T-helper 17 cell (primary cell): ENCODE data around the gene METTL16. TPM values are rescaled to one million over a fixed set of nuclear protein-coding genes. Genes with fewer than 3 reads are reported as not detected.
A peak's percentile ranks its signal among the peaks of the same experiment; 100 is the strongest.

ENCODE experiments used
- ATAC-seq: fragments of 150-1000 bp; cut with Tn5 transposase; 2 replicates; pipeline ENCODE4 v1.10.0; 2021; ENCODE audit warnings: mild to moderate bottlenecking, moderate library complexity
- DNase-seq, 3 donors: peaks; one replicate each; pipeline versions ENCODE4 v3.0.0 to v3.0.0-alpha.2; 2020 to 2021
- H3K9me3 ChIP-seq: one replicate; pipeline ENCODE4 v1.7.0; 2013; ENCODE audit warnings: low read length, mild to moderate bottlenecking; ENCODE audit not compliant: control insufficient read depth, poor library complexity, severe bottlenecking
- H3K27ac Mint-ChIP-seq: one replicate; pipeline ENCODE4 v1.8.0; 2022; ENCODE audit warnings: mild to moderate bottlenecking, moderate library complexity, mixed read lengths
- H3K27me3 Mint-ChIP-seq: one replicate; pipeline ENCODE4 v1.8.0; 2022; ENCODE audit warnings: mixed read lengths
- H3K36me3 Mint-ChIP-seq: one replicate; pipeline ENCODE4 v1.8.0; 2022; ENCODE audit warnings: low read depth, mixed read lengths
- H3K4me1 Mint-ChIP-seq: one replicate; pipeline ENCODE4 v1.8.0; 2022; ENCODE audit warnings: mild to moderate bottlenecking, mixed read lengths
- H3K4me3 Mint-ChIP-seq: one replicate; pipeline ENCODE4 v1.8.0; 2022; ENCODE audit warnings: mild to moderate bottlenecking, moderate library complexity, mixed read lengths
- total RNA-seq, 4 donors: library from RNA in 2 of 4; stranded (reverse) in 2 of 4; gene quantifications; one replicate each; pipeline ENCODE4 v1.2.3 and lab custom pipeline; 2022 to 2026

Gene METTL16
- total RNA-seq, 2 donors from 2014 or later = 34.4 to 38.8 TPM

DNA sequence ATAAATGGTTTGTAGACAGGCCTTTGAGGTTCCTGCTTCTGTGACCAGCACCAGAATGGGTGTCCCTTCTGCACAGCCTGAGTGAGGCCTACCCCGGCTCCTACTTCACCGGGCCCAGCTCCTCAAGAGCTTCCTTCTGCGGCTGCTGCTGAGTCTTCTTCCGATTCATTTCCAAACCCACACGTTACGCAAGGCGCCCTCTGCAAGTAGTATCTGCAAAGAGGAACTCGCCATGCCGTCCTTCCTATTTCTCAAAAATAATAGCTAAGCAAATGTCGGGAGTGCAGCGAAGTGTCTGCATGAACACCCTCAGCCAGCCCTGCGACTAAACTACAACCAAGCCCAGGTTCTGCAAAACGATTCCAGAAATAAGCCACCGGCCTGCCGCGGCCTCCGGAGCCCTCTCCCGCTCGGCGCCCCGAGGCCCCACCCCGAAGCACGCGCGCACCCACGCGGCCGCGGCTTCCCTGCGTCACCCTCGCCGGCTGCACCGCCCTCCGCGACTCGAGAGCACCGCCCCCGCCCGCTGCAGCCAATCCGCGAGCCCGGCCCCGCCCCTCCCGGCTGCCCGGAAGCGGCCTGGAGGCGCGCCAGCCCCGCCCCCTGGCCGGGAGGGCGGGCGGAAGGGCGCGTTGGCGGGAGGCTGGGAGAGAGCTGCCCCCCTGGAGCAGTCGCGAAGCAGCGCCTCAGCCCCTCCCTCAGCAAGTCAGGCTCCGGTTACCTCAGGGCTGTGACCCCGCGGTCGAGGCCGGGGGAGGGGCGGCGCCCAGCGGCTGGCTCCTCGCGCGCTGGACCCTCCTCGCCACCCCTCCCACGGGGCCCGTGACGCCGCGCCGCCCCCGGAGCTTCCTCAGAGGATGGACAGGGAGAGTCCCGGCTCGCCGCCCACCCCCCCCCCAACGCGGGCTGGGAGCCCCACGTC is 119.2 kb downstream of the METTL16 start:
- H3K27ac Mint-ChIP-seq = peak overlapping the region; percentile 99
- H3K36me3 Mint-ChIP-seq = peaks cover 10% of the 10 kb centered on the region
- ATAC-seq (peak; percentile 67), DNase-seq (peak; percentile 98 to 99 (median 98))
- no peaks in the 10 kb centered on the region for H3K27me3 Mint-ChIP-seq
- H3K4me3 Mint-ChIP-seq = peak overlapping the region; percentile 93
- peaks cover 45% of the 10 kb centered on the region for H3K4me1 Mint-ChIP-seq
- H3K9me3 ChIP-seq = no peaks in the 10 kb centered on the region

DNA sequence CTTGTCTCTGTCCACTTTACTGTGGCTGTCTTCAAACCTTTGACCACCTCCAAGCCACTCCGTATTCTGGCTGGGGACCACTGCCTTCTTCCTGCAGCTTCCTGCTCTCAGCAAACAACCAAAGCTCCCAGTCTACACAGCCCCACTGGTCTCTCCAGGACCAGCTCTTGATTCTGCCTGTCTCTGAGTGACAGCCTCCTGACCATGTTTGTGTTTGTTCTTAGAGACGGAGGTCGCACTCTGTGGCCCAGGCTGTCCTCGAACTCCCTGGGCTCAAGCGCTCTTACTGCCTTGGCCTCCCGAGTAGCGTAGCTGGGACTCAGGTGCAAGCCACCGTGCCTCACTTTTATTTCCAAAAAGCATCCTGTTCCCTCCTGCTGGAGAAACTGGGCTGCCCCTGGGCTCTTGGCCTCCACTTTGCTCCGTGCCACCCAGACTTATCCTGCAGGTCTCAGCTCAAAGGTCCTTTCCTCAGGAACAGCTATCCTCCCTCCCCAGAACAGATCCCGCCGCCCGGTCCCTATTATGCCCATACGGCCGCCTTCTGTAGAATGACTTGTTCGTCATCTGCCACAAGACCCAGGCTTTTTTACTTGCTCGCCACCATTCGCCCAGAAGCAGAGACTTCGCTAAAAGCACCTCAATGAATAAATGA is 120.0 kb downstream of the METTL16 start:
- no peaks in the 10 kb centered on the region for H3K27me3 Mint-ChIP-seq
- H3K36me3 Mint-ChIP-seq = peaks cover 10% of the 10 kb centered on the region
- no peak for DNase-seq
- peak overlapping the region; percentile 99 for H3K27ac Mint-ChIP-seq
- peaks cover 40% of the 10 kb centered on the region for H3K4me1 Mint-ChIP-seq
- H3K4me3 Mint-ChIP-seq = peak overlapping the region; percentile 89
- ATAC-seq = no peak
- H3K9me3 ChIP-seq = no peaks in the 10 kb centered on the region

GRCh38 chr17:2390199-2390836 is 121.4 kb downstream of the METTL16 start:
- Mint-ChIP-seq H3K4me3 (no peak overlapping the region), H3K4me1 (peaks cover 36% of the 10 kb centered on the region), H3K36me3 (peaks cover 8% of the 10 kb centered on the region), H3K27ac (peak overlapping the region; percentile 99), H3K27me3 (no peaks in the 10 kb centered on the region)
- ATAC-seq = no peak
- no peaks in the 10 kb centered on the region for H3K9me3 ChIP-seq
- no peak for DNase-seq

DNA sequence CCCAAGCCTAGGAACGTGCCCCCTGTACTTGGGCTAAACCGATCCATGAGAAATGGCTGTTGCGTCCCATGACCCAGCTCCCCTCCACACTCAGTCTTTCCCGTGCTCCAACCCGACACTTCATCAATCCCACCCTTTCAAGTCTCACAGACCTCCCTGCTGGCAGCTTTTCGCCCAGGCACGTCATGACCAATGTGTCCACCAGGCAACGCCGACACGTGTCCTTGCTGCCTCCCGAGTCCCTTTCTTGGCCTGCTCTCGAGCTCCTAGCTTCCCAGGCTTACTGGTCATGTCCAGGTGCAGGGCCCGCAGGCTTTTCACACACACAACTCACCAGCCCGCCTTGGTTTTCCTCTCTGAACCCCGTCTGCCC is 123.0 kb downstream of the METTL16 start:
- DNase-seq (no peak), ATAC-seq (no peak)
- no peaks in the 10 kb centered on the region for H3K27me3 Mint-ChIP-seq
- H3K9me3 ChIP-seq = no peaks in the 10 kb centered on the region
- peaks cover 8% of the 10 kb centered on the region for H3K36me3 Mint-ChIP-seq
- no peak overlapping the region for H3K4me3 Mint-ChIP-seq
- peaks cover 31% of the 10 kb centered on the region for H3K4me1 Mint-ChIP-seq
- H3K27ac Mint-ChIP-seq = peak overlapping the region; percentile 99

- DNase-seq (no peak), ATAC-seq (no peak)
- Mint-ChIP-seq H3K27me3 (no peaks in the 10 kb centered on the region), H3K4me3 (peak overlapping the region; percentile 45), H3K4me1 (peaks cover 28% of the 10 kb centered on the region), H3K27ac (peak overlapping the region; percentile 99), H3K36me3 (peaks cover 8% of the 10 kb centered on the region)
- H3K9me3 ChIP-seq = no peaks in the 10 kb centered on the region
Observed at GRCh38 chr17:2388020-2388682, 123.5 kb downstream of the METTL16 start.

- peaks cover 28% of the 10 kb centered on the region for H3K4me1 Mint-ChIP-seq
- no peaks in the 10 kb centered on the region for H3K27me3 Mint-ChIP-seq
- H3K36me3 Mint-ChIP-seq = peaks cover 8% of the 10 kb centered on the region
- no peak for DNase-seq
- ATAC-seq = no peak
- H3K27ac Mint-ChIP-seq = peak overlapping the region; percentile 99
- H3K4me3 Mint-ChIP-seq = peak overlapping the region; percentile 66
- no peaks in the 10 kb centered on the region for H3K9me3 ChIP-seq
Observed at GRCh38 chr17:2387086-2388019, 124.3 kb downstream of the METTL16 start.

DNA sequence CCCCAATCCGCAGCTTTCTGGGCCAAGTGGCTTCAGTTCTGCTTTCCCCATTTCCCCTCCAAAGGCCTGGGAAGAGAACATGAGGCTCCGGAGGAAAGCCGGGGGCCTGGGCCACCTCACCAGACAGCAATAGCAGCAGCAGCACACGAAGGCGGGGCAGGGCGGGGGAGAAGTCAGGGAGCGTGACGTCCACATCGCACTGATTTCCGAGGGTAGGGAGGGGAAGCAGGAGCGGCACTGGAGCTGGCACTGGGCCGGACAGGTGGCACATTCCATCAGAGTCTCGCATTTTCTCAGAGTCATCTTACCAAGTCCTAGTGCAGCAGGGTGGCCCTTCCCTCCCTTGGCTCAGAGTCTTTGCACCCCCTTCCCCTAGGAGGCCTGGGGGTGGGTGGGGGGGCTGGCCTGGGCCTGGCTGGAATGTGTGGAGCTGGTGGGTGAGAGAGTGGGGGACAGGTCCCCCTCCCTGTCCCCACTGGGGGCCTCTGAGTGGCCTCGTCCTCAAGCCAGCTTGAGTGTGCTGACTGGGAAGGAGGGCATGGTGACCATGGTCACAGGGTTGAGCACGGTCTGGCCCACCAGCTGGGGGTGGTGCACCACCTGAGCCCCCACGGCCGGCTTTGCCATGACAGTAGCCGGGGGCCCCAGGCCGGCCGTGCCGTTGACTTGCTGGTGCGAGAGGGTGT is 125.1 kb downstream of the METTL16 start:
- H3K27me3 Mint-ChIP-seq = no peaks in the 10 kb centered on the region
- H3K9me3 ChIP-seq = no peaks in the 10 kb centered on the region
- no peak for DNase-seq
- peaks cover 8% of the 10 kb centered on the region for H3K36me3 Mint-ChIP-seq
- H3K4me3 Mint-ChIP-seq = peak overlapping the region; percentile 52
- peak overlapping the region; percentile 11 for H3K27ac Mint-ChIP-seq
- peaks cover 20% of the 10 kb centered on the region for H3K4me1 Mint-ChIP-seq
- ATAC-seq = no peak

DNA sequence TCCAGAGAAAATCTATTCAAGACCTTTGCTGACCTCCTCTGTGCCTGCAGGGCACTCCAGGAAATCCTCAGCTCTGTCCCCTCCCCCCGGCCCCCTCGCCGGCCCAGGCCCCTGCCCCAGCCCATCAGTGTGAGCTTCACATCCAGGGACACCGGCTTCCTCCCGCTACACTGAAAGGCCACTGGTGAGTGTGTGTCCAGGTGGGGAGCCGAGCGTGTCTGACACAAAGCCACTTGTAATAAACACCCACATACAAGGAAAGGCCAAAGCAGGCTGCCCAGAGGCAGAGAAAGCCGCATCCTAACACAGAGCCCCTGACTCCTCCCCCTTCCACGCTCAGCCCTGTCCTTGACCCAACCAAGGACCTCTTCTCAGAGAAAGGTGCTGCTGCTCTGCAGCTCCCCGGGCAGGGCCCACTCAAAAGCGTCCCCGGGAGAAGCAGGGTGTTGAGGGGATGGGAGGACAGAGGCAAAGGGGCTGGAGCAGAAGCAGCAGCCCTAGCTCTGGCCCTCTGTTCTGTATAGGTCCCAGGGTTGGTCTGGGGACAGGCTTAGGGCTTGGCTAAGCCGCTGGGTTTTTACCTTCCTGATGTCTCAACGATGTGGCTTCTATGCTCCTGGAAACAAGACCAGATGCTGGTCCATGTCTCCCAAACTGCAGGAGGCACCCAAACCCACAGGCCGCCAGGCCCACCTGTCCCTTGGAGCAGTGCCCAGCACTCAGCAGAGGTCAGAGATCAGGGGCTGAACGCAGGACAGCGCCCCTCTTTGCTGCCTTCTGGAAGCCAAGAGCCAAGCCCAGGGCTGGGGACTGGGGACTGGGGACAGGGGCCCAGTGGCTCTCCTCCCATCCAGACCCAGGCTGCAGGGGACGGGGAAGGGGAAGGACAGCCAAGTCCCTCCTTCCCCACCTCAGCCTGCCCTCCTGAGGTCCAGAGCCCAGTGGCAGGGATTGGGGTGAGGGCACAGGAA is 126.2 kb downstream of the METTL16 start:
- DNase-seq (no peak), ATAC-seq (no peak)
- Mint-ChIP-seq H3K27me3 (no peaks in the 10 kb centered on the region), H3K36me3 (peaks cover 8% of the 10 kb centered on the region), H3K27ac (no peak overlapping the region), H3K4me3 (peak overlapping the region; percentile 25), H3K4me1 (peaks cover 19% of the 10 kb centered on the region)
- H3K9me3 ChIP-seq = no peaks in the 10 kb centered on the region

DNA sequence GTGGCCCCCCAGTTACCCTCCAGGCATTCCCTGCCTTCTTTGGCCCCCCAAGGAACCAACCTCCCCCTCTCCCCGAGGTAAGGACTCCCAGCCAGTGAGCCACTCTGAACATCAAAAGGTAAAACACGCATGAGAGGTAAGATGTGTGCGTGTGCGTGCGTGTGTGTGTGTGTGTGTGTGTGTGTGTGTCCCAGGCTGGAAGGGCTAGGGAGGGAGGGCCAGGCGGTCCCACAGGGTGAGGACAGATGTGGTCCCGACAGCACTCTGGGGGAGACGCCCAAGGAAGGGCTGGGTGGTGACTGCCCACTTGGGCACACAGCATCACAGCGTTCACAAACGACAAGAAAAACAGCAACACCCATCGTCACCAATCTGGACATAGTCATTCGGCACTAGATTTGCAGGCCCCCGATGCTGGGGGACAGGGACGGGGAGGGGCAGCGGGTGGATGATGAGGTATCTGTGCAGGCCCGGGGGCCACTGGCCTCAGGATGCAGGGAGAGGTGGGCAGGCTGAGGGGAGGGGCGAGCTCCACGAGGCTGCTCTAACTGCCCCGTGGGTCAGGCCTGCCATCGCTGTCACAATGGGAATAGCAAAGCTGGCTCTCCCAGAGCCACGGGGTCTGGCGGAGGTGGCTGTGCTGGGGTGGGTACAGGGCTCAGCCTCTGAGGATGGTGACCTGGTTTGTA is 127.1 kb downstream of the METTL16 start:
- no peaks in the 10 kb centered on the region for H3K9me3 ChIP-seq
- no peak overlapping the region for H3K27ac Mint-ChIP-seq
- ATAC-seq (no peak), DNase-seq (no peak)
- H3K4me3 Mint-ChIP-seq = no peak overlapping the region
- peaks cover 15% of the 10 kb centered on the region for H3K4me1 Mint-ChIP-seq
- H3K27me3 Mint-ChIP-seq = no peaks in the 10 kb centered on the region
- H3K36me3 Mint-ChIP-seq = peaks cover 8% of the 10 kb centered on the region

DNA sequence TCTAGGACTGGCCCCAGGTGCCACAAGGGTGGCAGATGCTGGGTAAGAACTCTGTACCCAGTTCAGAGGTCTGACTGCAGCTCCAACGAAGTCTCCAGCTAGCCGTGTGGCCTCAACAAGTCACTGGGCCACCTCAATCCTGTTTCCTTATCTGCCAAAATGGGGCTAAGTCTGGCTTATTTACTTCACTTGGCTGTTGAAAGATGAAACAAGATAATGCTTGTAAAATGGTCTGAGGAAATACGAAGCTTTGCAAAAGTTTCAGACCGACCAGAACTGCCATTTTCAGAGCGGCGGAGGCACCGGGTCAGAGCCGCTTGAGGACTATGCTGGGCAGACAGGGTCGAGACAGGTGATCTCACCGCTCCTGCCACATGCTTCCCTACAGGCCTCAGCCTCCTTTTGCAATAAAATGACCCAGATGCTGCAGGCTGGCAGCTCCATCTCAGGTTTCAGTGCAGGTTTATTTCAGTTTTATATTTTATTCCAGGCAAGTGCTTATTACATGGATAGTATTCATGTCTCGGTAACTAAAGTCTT is 128.0 kb downstream of the METTL16 start:
- Mint-ChIP-seq H3K4me1 (peaks cover 9% of the 10 kb centered on the region), H3K36me3 (peaks cover 6% of the 10 kb centered on the region), H3K27me3 (no peaks in the 10 kb centered on the region), H3K27ac (peak overlapping the region; percentile 84), H3K4me3 (peak overlapping the region; percentile 68)
- DNase-seq (no peak), ATAC-seq (no peak)
- no peaks in the 10 kb centered on the region for H3K9me3 ChIP-seq
